Activated naive CD4-positive, alpha-beta T cell (primary cell): Measurements from ENCODE around the gene C8G.
A peak's percentile ranks its signal among the peaks of the same experiment; 100 is the strongest.

Experiments
- DNase-seq, 4 experiments: peaks; one replicate each; lab custom pipeline; 2025; lab: John Stamatoyannopoulos, UW

Gene C8G

GRCh38 chr9:136944519-136945332 lies at the start of gene C8G, which contains the start of gene FBXW5:
C8G (plus strand) TSS chr9:136945243; CDS start chr9:136945321, 78 bp downstream.
FBXW5 (minus strand) TSS chr9:136944738; CDS start chr9:136944083, 655 bp downstream.
- DNase-seq: peak; percentile 90 to 94 (median 92)

DNA sequence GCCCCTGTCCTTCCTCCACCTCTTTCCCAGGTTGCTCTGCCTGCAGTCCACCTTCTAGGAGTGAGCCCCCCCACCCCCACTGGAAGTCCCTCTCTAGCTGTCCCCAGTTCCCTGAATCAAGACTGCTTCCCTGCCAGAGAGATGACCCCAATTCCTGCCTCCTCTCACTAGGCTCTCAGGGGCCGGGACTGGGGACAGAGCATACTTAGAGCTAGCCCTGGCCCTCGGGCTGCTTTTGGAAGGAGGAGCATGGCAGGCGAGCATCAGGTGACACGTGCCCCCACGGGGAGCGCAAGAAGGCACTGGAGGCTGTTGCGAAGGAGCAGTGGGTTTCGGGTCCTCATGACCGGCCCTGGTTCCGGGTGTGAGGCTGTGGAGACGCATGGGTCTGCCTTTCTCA lies 49.0 kb upstream of the C8G start:
- no peak for DNase-seq

GRCh38 chr9:136898483-136899100 lies 46.5 kb upstream of the C8G start:
- no peak for DNase-seq

GRCh38 chr9:136899196-136899595 lies 45.8 kb upstream of the C8G start:
- DNase-seq: no peak

- no peak for DNase-seq
These were observed 44.5 kb upstream of the C8G start for GRCh38 chr9:136900556-136900955.

- DNase-seq: no peak
These were observed 44.0 kb upstream of the C8G start for GRCh38 chr9:136900988-136901515.

DNA sequence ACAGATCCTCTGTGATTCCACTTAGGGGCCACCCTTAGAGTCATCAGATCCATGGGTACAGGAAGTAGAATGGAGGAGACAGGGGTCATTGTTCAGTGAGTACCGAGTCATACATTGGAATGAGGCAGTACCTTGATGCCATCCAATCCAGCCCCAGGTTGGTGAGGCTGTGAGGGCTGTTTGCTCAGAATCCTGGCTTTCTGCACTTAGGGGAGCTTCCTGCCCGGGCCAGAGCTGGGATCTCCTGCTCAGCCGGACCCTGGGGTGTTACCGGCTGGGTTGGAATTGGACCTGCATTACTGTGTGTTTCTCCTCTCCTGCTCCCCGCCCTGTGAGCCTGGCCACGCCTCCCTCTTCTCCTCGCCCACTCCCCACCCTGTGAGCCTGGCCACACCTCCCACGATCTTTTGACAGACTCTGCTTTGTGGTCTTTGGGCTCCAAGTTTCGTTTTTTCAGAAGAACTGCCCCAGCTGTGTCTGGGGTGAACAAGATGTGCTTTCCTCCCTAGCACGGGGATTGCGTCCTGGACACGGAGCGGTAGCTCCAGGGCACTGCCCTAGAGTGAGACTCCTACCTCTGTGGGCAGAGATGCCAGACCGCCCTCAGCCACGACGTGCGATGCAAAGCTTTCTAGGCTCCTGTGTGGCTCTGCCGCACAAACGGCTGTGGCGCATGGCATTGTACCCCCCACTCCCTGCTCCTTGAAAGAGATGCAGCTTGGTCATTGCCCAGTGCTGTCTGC lies 43.4 kb upstream of the C8G start:
- DNase-seq: peak in 2 of 4 experiments; percentile 13 to 45

- peak; percentile 30 to 42 (median 40) for DNase-seq
These were observed 42.7 kb upstream of the C8G start for GRCh38 chr9:136902259-136902821.

- DNase-seq: no peak
These were observed 41.9 kb upstream of the C8G start for GRCh38 chr9:136903041-136903554.

DNA sequence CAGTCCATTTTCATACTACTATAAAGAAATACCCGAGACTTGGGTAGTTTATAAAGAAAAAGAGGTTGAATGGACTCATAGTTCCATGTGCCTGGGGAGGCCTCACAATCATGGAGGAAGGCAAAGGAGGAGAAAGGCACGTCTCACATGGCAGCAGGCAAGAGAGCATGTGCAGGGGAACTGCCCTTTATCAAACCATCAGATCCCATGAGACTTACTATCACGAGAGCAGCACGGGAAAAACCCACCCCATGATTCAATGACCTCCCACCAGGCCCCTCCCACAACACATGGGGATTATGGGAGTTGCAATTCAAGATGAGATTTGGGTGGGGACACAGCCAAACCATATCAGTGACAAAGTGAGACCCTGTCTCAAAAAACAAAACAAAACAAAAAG lies 38.8 kb upstream of the C8G start:
- DNase-seq: no peak

DNA sequence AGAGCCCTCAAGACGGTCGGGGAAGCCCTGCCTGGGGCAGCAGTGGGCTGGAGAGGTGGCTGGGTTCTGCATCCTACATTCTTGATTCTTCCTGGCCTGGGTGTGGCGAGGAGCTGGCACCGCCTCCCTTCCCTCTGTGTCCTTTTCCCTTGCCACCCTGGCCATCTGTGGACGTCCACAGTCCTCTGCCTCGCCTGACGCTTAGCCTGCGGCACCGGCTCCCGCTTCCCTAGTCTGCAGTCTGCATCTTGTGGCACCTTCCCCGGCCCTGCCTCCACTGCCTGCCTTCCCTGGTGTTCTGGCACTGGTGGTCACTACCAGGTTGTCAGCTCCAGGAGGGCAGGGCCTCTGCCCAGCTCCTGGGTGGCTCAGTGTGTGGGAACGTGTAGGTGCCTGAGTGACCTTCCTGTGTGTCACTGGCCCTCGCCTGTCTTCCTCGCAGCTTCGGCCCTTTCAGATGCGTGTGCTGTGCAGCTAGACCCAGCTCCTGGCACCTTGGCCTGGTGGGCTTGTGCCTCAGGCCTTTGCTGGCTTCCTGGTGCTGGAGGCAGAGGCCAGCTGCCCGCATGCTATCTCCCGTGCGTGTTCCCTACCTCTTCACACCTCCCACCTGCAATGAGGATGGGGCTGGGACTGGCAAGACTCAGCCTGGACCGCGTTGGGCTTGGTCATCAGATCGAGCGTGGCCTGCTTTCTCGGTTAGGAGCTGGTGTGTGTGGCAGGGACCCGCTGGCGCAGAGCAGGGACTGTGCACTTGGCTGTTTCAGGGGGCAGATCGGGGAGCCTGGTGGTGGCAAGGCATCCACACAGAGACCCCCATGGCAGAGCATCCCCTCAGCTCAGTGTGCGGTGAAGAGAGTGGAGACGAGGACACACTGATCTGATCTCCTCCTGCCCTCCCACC lies 37.8 kb upstream of the C8G start:
- DNase-seq: no peak

GRCh38 chr9:136910197-136910900 lies 34.7 kb upstream of the C8G start:
- no peak for DNase-seq

- no peak for DNase-seq
These were observed 34.2 kb upstream of the C8G start for GRCh38 chr9:136910901-136911245.

GRCh38 chr9:136913701-136914438 lies 31.2 kb upstream of the C8G start:
- DNase-seq: no peak

GRCh38 chr9:136915632-136916329 lies 29.3 kb upstream of the C8G start:
- DNase-seq: no peak

DNA sequence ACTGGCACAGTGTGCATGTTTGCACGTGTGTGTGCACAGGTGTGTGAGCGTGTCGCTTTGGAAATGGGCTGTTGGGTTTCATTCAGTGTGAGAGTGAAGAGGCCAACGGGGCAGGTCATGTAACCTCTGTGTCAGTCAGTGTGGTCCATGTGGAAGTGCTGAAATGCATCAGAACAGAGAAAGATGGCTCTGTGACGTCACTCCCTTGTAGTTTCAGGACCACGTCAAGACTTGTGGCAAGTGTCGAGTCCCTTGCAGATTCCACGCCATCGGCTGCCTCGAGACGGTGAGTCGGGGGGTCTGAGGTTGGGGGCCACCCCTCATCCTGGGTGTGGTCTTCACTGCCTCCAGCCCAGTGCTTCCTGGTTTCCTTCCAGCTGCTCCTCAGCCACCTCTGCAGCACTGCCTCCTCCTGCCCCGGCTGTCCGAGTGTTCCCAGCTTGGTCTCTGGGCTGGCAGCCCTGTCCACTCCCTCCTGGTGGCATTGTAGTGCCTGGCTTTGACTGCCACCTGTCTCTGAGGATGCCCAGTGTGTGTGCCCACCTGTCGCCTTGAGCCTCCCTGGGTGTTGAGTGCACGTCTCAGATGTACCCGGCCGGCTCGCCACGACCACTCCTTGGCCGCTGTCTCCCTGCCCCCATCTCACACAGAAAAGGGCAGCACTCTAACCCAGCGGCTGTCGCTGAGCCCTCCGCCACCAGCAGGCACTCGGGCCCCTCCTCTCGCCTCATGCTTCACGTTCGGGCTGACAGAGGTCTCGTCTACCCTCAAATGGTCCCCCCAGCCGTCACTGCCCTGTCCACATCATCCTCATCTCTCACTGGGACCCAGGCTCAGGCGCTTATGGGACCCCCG lies 28.5 kb upstream of the C8G start:
- no peak for DNase-seq

DNA sequence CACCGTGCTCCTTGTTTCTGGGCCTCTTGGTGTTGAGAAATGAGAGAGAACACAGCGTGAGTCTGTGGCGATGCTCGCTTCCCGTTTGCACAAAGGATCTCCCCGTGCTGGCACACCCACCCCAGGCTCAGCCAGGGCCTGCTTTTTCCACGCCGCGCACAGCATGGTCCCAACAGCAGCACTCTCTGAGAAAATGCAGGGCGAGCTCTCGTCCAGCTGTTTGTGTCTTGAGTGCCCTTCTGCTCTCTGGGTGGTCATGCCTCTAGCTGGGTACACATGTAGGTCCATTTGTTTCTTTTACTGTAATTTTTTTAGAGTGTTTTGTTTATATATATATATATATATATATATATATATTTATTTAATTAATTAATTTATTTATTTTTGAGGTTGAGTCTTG lies 27.1 kb upstream of the C8G start:
- DNase-seq: no peak

- DNase-seq: no peak
These were observed 25.0 kb upstream of the C8G start for GRCh38 chr9:136920069-136920468.
